Measurements from ENCODE around the gene NUP214.

NUP214 gene

GRCh38 chr9:131125288-131126058 lies at the start of gene NUP214:
Gene NUP214 (plus strand): TSS chr9:131125586. CDS start chr9:131125705, 119 bp downstream.
- peak; percentile 99 for DNase-seq

- no peak for DNase-seq
These were observed 48.8 kb upstream of the NUP214 start for GRCh38 chr9:131076347-131077195.

- no peak for DNase-seq
These were observed 46.7 kb upstream of the NUP214 start for GRCh38 chr9:131078427-131079366.

GRCh38 chr9:131080589-131080988 lies 44.8 kb upstream of the NUP214 start:
- no peak for DNase-seq

- no peak for DNase-seq
These were observed 43.5 kb upstream of the NUP214 start for GRCh38 chr9:131081868-131082267.

GRCh38 chr9:131082774-131083512 lies 42.4 kb upstream of the NUP214 start:
- DNase-seq = no peak

- no peak for DNase-seq
These were observed 40.6 kb upstream of the NUP214 start for GRCh38 chr9:131084661-131085369.

GRCh38 chr9:131085370-131086122 lies 39.8 kb upstream of the NUP214 start:
- DNase-seq = no peak

- no peak for DNase-seq
These were observed 38.0 kb upstream of the NUP214 start for GRCh38 chr9:131087354-131087893.

- DNase-seq = no peak
These were observed 35.2 kb upstream of the NUP214 start for GRCh38 chr9:131090025-131090787.

GRCh38 chr9:131091352-131091992 lies 33.9 kb upstream of the NUP214 start:
- DNase-seq = no peak

- DNase-seq = no peak
These were observed 33.4 kb upstream of the NUP214 start for GRCh38 chr9:131092030-131092429.

- DNase-seq = no peak
These were observed 32.6 kb upstream of the NUP214 start for GRCh38 chr9:131092548-131093440.

GRCh38 chr9:131094015-131094414 lies 31.4 kb upstream of the NUP214 start:
- DNase-seq = no peak

- no peak for DNase-seq
These were observed 30.8 kb upstream of the NUP214 start for GRCh38 chr9:131094622-131095021.

GRCh38 chr9:131095666-131096268 lies 29.6 kb upstream of the NUP214 start:
- DNase-seq = no peak
